AG10803 (cell line): Measurements from ENCODE around the gene COL1A1.

ENCODE experiments used
- DNase-seq: peaks from one replicate; pipeline ENCODE4 v3.0.0; 2010; ENCODE audit warnings: low read depth
- H3K4me3 ChIP-seq: 2 replicates; pipeline ENCODE4 v1.5.1; 2011; ENCODE audit warnings: mild to moderate bottlenecking, low read length, control low read depth
- CTCF ChIP-seq: conservative IDR thresholded peaks from 2 replicates; pipeline ENCODE4 v1.5.1; 2011; ENCODE audit warnings: mild to moderate bottlenecking, low read length, control low read depth, inconsistent platforms

Gene COL1A1

GRCh38 chr17:50161023-50161910, 40.2 kb downstream of the COL1A1 start:
- TF ChIP-seq CTCF: peak; percentile 82
- H3K4me3 ChIP-seq: peak overlapping the region; percentile 80
- peak; percentile 83 for DNase-seq

- TF ChIP-seq CTCF: no peak
- H3K4me3 ChIP-seq: no peak overlapping the region
- DNase-seq: no peak
These were observed 43.5 kb downstream of the COL1A1 start for GRCh38 chr17:50157891-50158290.

GRCh38 chr17:50155115-50155819, 46.2 kb downstream of the COL1A1 start:
- no peak for TF ChIP-seq CTCF
- no peak overlapping the region for H3K4me3 ChIP-seq
- DNase-seq: peak; percentile 60

GRCh38 chr17:50154604-50155003, 46.8 kb downstream of the COL1A1 start:
- DNase-seq: no peak
- no peak for TF ChIP-seq CTCF
- H3K4me3 ChIP-seq: no peak overlapping the region

GRCh38 chr17:50153650-50154575, 47.5 kb downstream of the COL1A1 start:
- no peak for TF ChIP-seq CTCF
- DNase-seq: no peak
- no peak overlapping the region for H3K4me3 ChIP-seq

- DNase-seq: no peak
- H3K4me3 ChIP-seq: no peak overlapping the region
- no peak for TF ChIP-seq CTCF
These were observed 48.7 kb downstream of the COL1A1 start for GRCh38 chr17:50152736-50153135.
